Brain pericyte (primary cell): ENCODE results near the gene ELP6.
A peak's percentile ranks its signal among the peaks of the same experiment; 100 is the strongest.

Experiments
- DNase-seq: peaks from one replicate; pipeline ENCODE4 v3.0.0-alpha.2; 2012; ENCODE audit warnings: low read depth, low spot score

The ELP6 gene

GRCh38 chr3:47513125-47513929 lies at the start of gene ELP6:
Gene ELP6, minus strand, starts transcription at chr3:47513712. Its CDS starts 122 bp downstream, at chr3:47513590.
- DNase-seq: peak; percentile 90

- no peak for DNase-seq
Measured at GRCh38 chr3:47556351-47556750, 42.8 kb upstream of the ELP6 start.

GRCh38 chr3:47554335-47554734 lies 40.8 kb upstream of the ELP6 start:
- no peak for DNase-seq

GRCh38 chr3:47553407-47553806 lies 39.9 kb upstream of the ELP6 start:
- DNase-seq: no peak

GRCh38 chr3:47542471-47543173 lies 29.1 kb upstream of the ELP6 start:
- no peak for DNase-seq

- no peak for DNase-seq
Measured at GRCh38 chr3:47541583-47542108, 28.1 kb upstream of the ELP6 start.

GRCh38 chr3:47540281-47540680 lies 26.8 kb upstream of the ELP6 start:
- no peak for DNase-seq

GRCh38 chr3:47536967-47537366 lies 23.5 kb upstream of the ELP6 start:
- DNase-seq: no peak

- no peak for DNase-seq
Measured at GRCh38 chr3:47536221-47536891, 22.8 kb upstream of the ELP6 start.

- no peak for DNase-seq
Measured at GRCh38 chr3:47533996-47534454, 20.5 kb upstream of the ELP6 start.

GRCh38 chr3:47533481-47533880 lies 20.0 kb upstream of the ELP6 start:
- no peak for DNase-seq

- no peak for DNase-seq
Measured at GRCh38 chr3:47527952-47528725, 14.6 kb upstream of the ELP6 start.

- DNase-seq: no peak
Measured at GRCh38 chr3:47525617-47526016, 12.1 kb upstream of the ELP6 start.

- DNase-seq: no peak
Measured at GRCh38 chr3:47523310-47524073, 10.0 kb upstream of the ELP6 start.

- peak; percentile 30 for DNase-seq
Measured at GRCh38 chr3:47522082-47522987, 8.8 kb upstream of the ELP6 start.

- no peak for DNase-seq
Measured at GRCh38 chr3:47520756-47521155, 7.2 kb upstream of the ELP6 start.

- DNase-seq: no peak
Measured at GRCh38 chr3:47517937-47518336, 4.4 kb upstream of the ELP6 start.

- no peak for DNase-seq
Measured at GRCh38 chr3:47515864-47516319, 2.4 kb upstream of the ELP6 start.

GRCh38 chr3:47515100-47515499 lies 1.6 kb upstream of the ELP6 start:
- DNase-seq: no peak
